ENCODE data around the gene MCM9.
A peak's percentile ranks its signal among the peaks of the same experiment; 100 is the strongest.

MCM9 gene

GRCh38 chr6:118917546-118918328 lies 17.2 kb downstream of the MCM9 start:
- no peak for TF ChIP-seq CTCF (IDR thresholded peaks at IDR 0.05; ENCODE audit: insufficient read depth, missing control alignments)
- FAIRE-seq (peak; percentile 21), DNase-seq (ENCODE audit: insufficient read length, low spot score) (no peak)

- no peak for TF ChIP-seq CTCF (IDR thresholded peaks at IDR 0.05; ENCODE audit: insufficient read depth, missing control alignments)
- DNase-seq (ENCODE audit: insufficient read length, low spot score) (no peak), FAIRE-seq (no peak)
Measured at GRCh38 chr6:118914598-118914997, 20.4 kb downstream of the MCM9 start.

GRCh38 chr6:118913161-118913560 lies 21.8 kb downstream of the MCM9 start:
- FAIRE-seq (peak; percentile 77), DNase-seq (ENCODE audit: insufficient read length, low spot score) (no peak)
- TF ChIP-seq CTCF (IDR thresholded peaks at IDR 0.05; ENCODE audit: insufficient read depth, missing control alignments), result peak; percentile 13

- DNase-seq (ENCODE audit: insufficient read length, low spot score) (no peak), FAIRE-seq (peak; percentile 97)
- TF ChIP-seq CTCF (IDR thresholded peaks at IDR 0.05; ENCODE audit: insufficient read depth, missing control alignments), result no peak
Measured at GRCh38 chr6:118912646-118913045, 22.3 kb downstream of the MCM9 start.

- no peak for TF ChIP-seq CTCF (IDR thresholded peaks at IDR 0.05; ENCODE audit: insufficient read depth, missing control alignments)
- no peak for FAIRE-seq
Measured at GRCh38 chr6:118908441-118908840, 26.5 kb downstream of the MCM9 start.

GRCh38 chr6:118905851-118906250 lies 29.1 kb downstream of the MCM9 start:
- no peak for DNase-seq (ENCODE audit: insufficient read length, low spot score)
- no peak for FAIRE-seq
- TF ChIP-seq CTCF (IDR thresholded peaks at IDR 0.05; ENCODE audit: insufficient read depth, missing control alignments), result no peak

More at GRCh38 chr6:118908441-118908840, 26.5 kb downstream of the MCM9 start:
- DNase-seq (ENCODE audit: insufficient read length, low spot score), result no peak

- TF ChIP-seq CTCF (IDR thresholded peaks at IDR 0.05; ENCODE audit: insufficient read depth, missing control alignments), result no peak
- DNase-seq (ENCODE audit: insufficient read length, low spot score), result no peak
- FAIRE-seq, result peak; percentile 44
Measured at GRCh38 chr6:118905084-118905483, 29.9 kb downstream of the MCM9 start.

Data from D721Med (cell line).